Measurements from ENCODE around the gene MEX3A. TPM values are rescaled to one million over a fixed set of nuclear protein-coding genes. Genes with fewer than 3 reads are reported as not detected.

MEX3A gene
- total and polyA plus RNA-seq, 2 of the 8 experiments (the other 6 are each of a cell fraction or from before 2014, with no cell fraction given) = 34.1 to 52.4 TPM

GRCh38 chr1:156025876-156026275 is 56.4 kb downstream of the MEX3A start (continued):
- TF ChIP-seq MAX (IDR thresholded peaks at IDR 0.05) = 0 out of 2 replicates have a peak, but pooled peaks have one; percentile 49
- TF ChIP-seq YY1 (IDR thresholded peaks at IDR 0.05; ENCODE audit: low read depth, low read length) = no peak
- no peak for TF ChIP-seq BACH1 (IDR thresholded peaks at IDR 0.05; ENCODE audit: low read length)
- 0 out of 2 replicates have a peak, but pooled peaks have one; percentile 26 for TF ChIP-seq TAF1 (IDR thresholded peaks at IDR 0.05; ENCODE audit: low read depth, low read length)

Measured in H1 (cell line).